ENCODE data around the gene FCRLB. TPM values are rescaled to one million over a fixed set of nuclear protein-coding genes. Genes with fewer than 3 reads are reported as not detected.

FCRLB gene
- total RNA-seq, 1 donor from 2014 or later, result not detected

GRCh38 chr1:161720422-161720821 lies 922 bp upstream of the FCRLB start:
- H3K9me3 Mint-ChIP-seq, result no peaks in the 10 kb centered on the region
- H3K4me1 Mint-ChIP-seq, result no peaks in the 10 kb centered on the region
- H3K9ac ChIP-seq, result no peak overlapping the region
- H2AFZ ChIP-seq (replicated peaks), result no peak overlapping the region
- peaks cover 24% of the 10 kb centered on the region for H3K27me3 Mint-ChIP-seq (ENCODE audit: insufficient read depth, low read depth)
- H3K36me3 ChIP-seq, result no peaks in the 10 kb centered on the region
- peaks cover under 1% of the 10 kb centered on the region for H3F3A ChIP-seq (ENCODE audit: low read depth)
- H3K36me3 Mint-ChIP-seq, result no peaks in the 10 kb centered on the region
- H3K27ac ChIP-seq, result no peak overlapping the region
- H3K79me2 ChIP-seq (ENCODE audit: low read depth), result no peaks in the 10 kb centered on the region
- TF ChIP-seq EZH2phosphoT487 (IDR thresholded peaks at IDR 0.05), result no peak
- no peak for TF ChIP-seq EZH2 (IDR thresholded peaks at IDR 0.05)
- TF ChIP-seq CTCF (IDR thresholded peaks at IDR 0.05), result no peak
- no peak overlapping the region for H3K4me3 ChIP-seq
- peaks cover under 1% of the 10 kb centered on the region for H3K4me1 ChIP-seq
- H3K4me2 ChIP-seq, result no peak overlapping the region
- H3K27me3 ChIP-seq, result peaks cover 52% of the 10 kb centered on the region
- H3K27ac Mint-ChIP-seq, result no peak overlapping the region
- no peak for DNase-seq (ENCODE audit: low spot score)
- H3K9me3 ChIP-seq (ENCODE audit: low read depth), result no peaks in the 10 kb centered on the region
- H3K4me3 Mint-ChIP-seq, result no peak overlapping the region
- H4K20me1 ChIP-seq (ENCODE audit: low read depth), result no peaks in the 10 kb centered on the region

DNA sequence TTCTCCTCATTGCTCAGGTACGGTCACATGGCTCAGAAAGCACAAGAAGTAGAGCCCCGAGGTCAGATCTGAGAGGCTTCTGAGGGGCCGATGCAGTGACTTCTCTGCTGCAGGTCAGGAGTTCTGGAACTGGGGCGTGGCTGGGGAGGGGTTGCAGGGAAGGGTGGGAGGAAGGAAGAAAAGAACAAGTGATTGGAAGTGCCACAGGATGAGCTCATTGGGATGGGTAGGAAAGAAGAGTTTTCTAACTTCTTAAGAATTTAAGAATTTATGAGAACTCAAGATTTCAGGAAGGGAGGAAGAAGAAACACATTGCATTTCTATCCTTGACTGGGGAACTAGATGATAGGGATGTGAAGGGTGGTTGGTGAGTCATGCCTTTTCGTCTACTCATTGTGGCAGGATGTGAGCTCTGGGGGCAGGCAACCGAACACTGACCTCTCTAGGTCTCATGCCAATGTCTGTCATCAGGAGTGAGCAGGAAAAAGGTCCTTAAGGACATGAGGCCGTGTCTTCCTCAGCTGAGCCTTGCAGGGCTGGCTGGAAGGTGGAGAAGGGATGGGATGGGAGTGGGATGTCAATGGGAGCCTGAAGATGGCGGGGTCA lies 497 bp downstream of the FCRLB start:
- no peak overlapping the region for H2AFZ ChIP-seq (replicated peaks)
- TF ChIP-seq CTCF (IDR thresholded peaks at IDR 0.05) (no peak), EZH2phosphoT487 (IDR thresholded peaks at IDR 0.05) (no peak), EZH2 (IDR thresholded peaks at IDR 0.05) (no peak)
- H3K27me3 ChIP-seq, result peaks cover 61% of the 10 kb centered on the region
- H3K4me3 ChIP-seq, result no peak overlapping the region
- no peak overlapping the region for H3K4me2 ChIP-seq
- no peak overlapping the region for H3K9ac ChIP-seq
- H3K27ac Mint-ChIP-seq, result no peak overlapping the region
- H3K9me3 Mint-ChIP-seq, result no peaks in the 10 kb centered on the region
- H3K4me1 ChIP-seq, result peaks cover 5% of the 10 kb centered on the region
- no peaks in the 10 kb centered on the region for H3K9me3 ChIP-seq (ENCODE audit: low read depth)
- no peaks in the 10 kb centered on the region for H4K20me1 ChIP-seq (ENCODE audit: low read depth)
- no peak overlapping the region for H3K27ac ChIP-seq
- no peaks in the 10 kb centered on the region for H3K36me3 ChIP-seq
- H3K79me2 ChIP-seq (ENCODE audit: low read depth), result no peaks in the 10 kb centered on the region
- H3K4me1 Mint-ChIP-seq, result peaks cover 4% of the 10 kb centered on the region
- H3K27me3 Mint-ChIP-seq (ENCODE audit: insufficient read depth, low read depth), result peaks cover 30% of the 10 kb centered on the region
- H3K4me3 Mint-ChIP-seq, result no peak overlapping the region
- H3K36me3 Mint-ChIP-seq, result no peaks in the 10 kb centered on the region
- DNase-seq (ENCODE audit: low spot score), result no peak
- H3F3A ChIP-seq (ENCODE audit: low read depth), result peaks cover 6% of the 10 kb centered on the region

DNA sequence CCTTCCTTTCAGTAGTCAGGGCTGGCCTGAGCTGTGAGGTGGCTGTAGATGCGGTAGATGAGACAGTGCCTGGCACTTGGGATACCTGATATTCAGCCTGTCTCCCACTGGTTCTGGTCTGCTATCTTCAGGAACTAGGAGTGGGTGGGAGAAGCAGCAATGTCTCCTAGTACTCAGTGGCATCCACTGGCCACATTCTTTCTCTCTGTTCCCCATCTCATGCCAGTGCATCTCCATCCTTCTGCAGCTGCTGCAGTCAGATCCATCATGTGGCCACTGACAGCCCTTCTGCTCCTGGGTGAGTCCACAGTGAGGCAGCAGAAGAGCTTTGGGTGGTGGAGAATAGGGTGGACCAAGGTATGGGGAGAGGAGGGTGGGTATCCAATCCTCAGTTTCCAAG lies 1.1 kb downstream of the FCRLB start:
- H3K4me1 Mint-ChIP-seq, result peaks cover 4% of the 10 kb centered on the region
- no peak overlapping the region for H3K4me3 Mint-ChIP-seq
- TF ChIP-seq EZH2phosphoT487 (IDR thresholded peaks at IDR 0.05), result no peak
- no peak for TF ChIP-seq EZH2 (IDR thresholded peaks at IDR 0.05)
- TF ChIP-seq CTCF (IDR thresholded peaks at IDR 0.05), result no peak
- Histone ChIP-seq H3K79me2 (ENCODE audit: low read depth) (no peaks in the 10 kb centered on the region), H4K20me1 (ENCODE audit: low read depth) (no peaks in the 10 kb centered on the region), H3F3A (ENCODE audit: low read depth) (peaks cover 6% of the 10 kb centered on the region), H3K27me3 (peaks cover 65% of the 10 kb centered on the region), H2AFZ (replicated peaks) (no peak overlapping the region), H3K9me3 (ENCODE audit: low read depth) (no peaks in the 10 kb centered on the region), H3K4me3 (no peak overlapping the region), H3K36me3 (no peaks in the 10 kb centered on the region), H3K9ac (no peak overlapping the region), H3K4me2 (no peak overlapping the region), H3K27ac (no peak overlapping the region), H3K4me1 (peaks cover 5% of the 10 kb centered on the region)
- no peaks in the 10 kb centered on the region for H3K36me3 Mint-ChIP-seq
- no peaks in the 10 kb centered on the region for H3K9me3 Mint-ChIP-seq
- no peak for DNase-seq (ENCODE audit: low spot score)
- H3K27ac Mint-ChIP-seq, result no peak overlapping the region
- H3K27me3 Mint-ChIP-seq (ENCODE audit: insufficient read depth, low read depth), result peaks cover 26% of the 10 kb centered on the region
